GM12872 (cell line): ENCODE results near the gene KCNQ1.

ENCODE experiments used
- CTCF ChIP-seq: IDR thresholded peaks from 3 replicates; pipeline ENCODE4 v1.5.1; 2011; ENCODE audit warnings: low read depth, mild to moderate bottlenecking, low read length, moderate library complexity; ENCODE audit not compliant: insufficient read depth

The KCNQ1 gene

GRCh38 chr11:2808850-2809846 lies 364.3 kb downstream of the KCNQ1 start:
- no peak for TF ChIP-seq CTCF

GRCh38 chr11:2809854-2810253 lies 365.0 kb downstream of the KCNQ1 start:
- TF ChIP-seq CTCF, result no peak

- TF ChIP-seq CTCF, result no peak
Observed at GRCh38 chr11:2810411-2811205, 365.8 kb downstream of the KCNQ1 start.

GRCh38 chr11:2811206-2812091 lies 366.6 kb downstream of the KCNQ1 start:
- TF ChIP-seq CTCF, result no peak

GRCh38 chr11:2812371-2812991 lies 367.7 kb downstream of the KCNQ1 start:
- no peak for TF ChIP-seq CTCF

- no peak for TF ChIP-seq CTCF
Observed at GRCh38 chr11:2813141-2813908, 368.5 kb downstream of the KCNQ1 start.
